Heart left ventricle (tissue), 16 donors: ENCODE measurements around the gene KCNJ10. TPM values are rescaled to one million over a fixed set of nuclear protein-coding genes. Genes with fewer than 3 reads are reported as not detected.
A peak's percentile ranks its signal among the peaks of the same experiment; 100 is the strongest.

Source experiments
- ATAC-seq, 4 donors: fragments of 200-7000 bp; cut with Tn5 transposase; one replicate each; pipeline ENCODE4 v1.9.1; 2020 to 2022; ENCODE audit warnings: moderate library complexity in 4 of 4, mild to moderate bottlenecking in 3 of 4, moderate number of reproducible peaks in 1 of 4
- DNase-seq, 5 donors: peaks; one replicate each; pipeline ENCODE4 v3.0.0-alpha.2; 2020
- H3K27ac ChIP-seq, 12 donors: fragments of 200-600 bp; sonication (generic) in 4 of 12; one replicate each; pipeline versions ENCODE4 v1.5.0 to v1.8.0; 2016 to 2022; ENCODE audit warnings: mild to moderate bottlenecking in 2 of 12
- H3K27me3 ChIP-seq, 9 donors: fragments of 200-600 bp; sonication (generic) in 2 of 9; one replicate each; pipeline versions ENCODE4 v1.5.1 to v1.8.0; 2016 to 2022; ENCODE audit warnings: mild to moderate bottlenecking in 3 of 9
- H3K36me3 ChIP-seq, 9 donors: fragments of 200-600 bp; sonication (generic) in 2 of 9; one replicate each; pipeline versions ENCODE4 v1.5.0 to v1.8.0; 2018 to 2022; ENCODE audit warnings: mild to moderate bottlenecking in 2 of 9
- H3K4me1 ChIP-seq, 12 donors: fragments of 200-600 bp; sonication (generic) in 4 of 12; one replicate each; pipeline versions ENCODE4 v1.5.0 to v1.8.0; 2016 to 2022; ENCODE audit warnings: mild to moderate bottlenecking in 3 of 12
- H3K4me3 ChIP-seq, 12 donors: fragments of 200-600 bp; sonication (generic) in 4 of 12; one replicate each; pipeline versions ENCODE4 v1.5.0 to v1.8.0; 2017 to 2022; ENCODE audit warnings: mild to moderate bottlenecking in 9 of 12, moderate library complexity in 4 of 12
- H3K9me3 ChIP-seq, 12 donors: fragments of 200-600 bp; sonication (generic) in 4 of 12; one replicate each; pipeline versions ENCODE4 v1.5.0 to v1.8.0; 2016 to 2022; ENCODE audit warnings: mild to moderate bottlenecking in 1 of 12
- CTCF ChIP-seq, 12 donors: fragments of 200-600 bp; sonication (generic) in 4 of 12; IDR thresholded peaks; one replicate each; pipeline versions ENCODE4 v1.5.0 to v1.8.0; 2018 to 2022; ENCODE audit warnings: antibody characterized with exemption in 12 of 12, mild to moderate bottlenecking in 5 of 12
- POLR2A ChIP-seq, 2 donors: fragments of 450-650 bp; IDR thresholded peaks; one replicate each; pipeline ENCODE4 v1.6.1; 2017; ENCODE audit warnings: antibody characterized with exemption in 2 of 2, mild to moderate bottlenecking in 2 of 2, moderate library complexity in 2 of 2
- WGBS, 4 donors: extraction: QIAGEN DNeasy Blood & Tissue Kit in 2 of 4; methylation state at CpG; one replicate each; pipeline versions ENCODE4 v1.1.5 to v1.1.7; 2013 to 2018; 5-methylcytosine and 5-hydroxymethylcytosine counted together
- intact Hi-C, 10 donors: fragments of 100-400 bp; cut with DNase I; formaldehyde crosslinking; loops; one replicate each; pipeline versions ENCODE4 v1.11.1 to v1.14.2; 2022
- polyA plus RNA-seq, 2 donors: library from polyadenylated mRNA; stranded (reverse); fragments of 200-250 nt; gene quantifications; one replicate each; pipeline ENCODE4 v1.2.3, GENCODE V29; 2013
- total RNA-seq, 9 donors: library from RNA; depleted of rRNA in 2 of 9; stranded (reverse); fragments of >200 nt in 2 of 9; fragmentation: NEBNext Ultra II Directional in 3 of 9; extraction: Animal tissue kit (Norgen Biotek cat#: 25700) in 3 of 9; gene quantifications; one replicate each; pipeline versions ENCODE4 v1.1.0 to v1.2.4, GENCODE V29; 2016 to 2023
- donor health status: ischemic (EF 13 %, LVEDD 7.1; RV severe dilation, severe dysfunction).
- donor health status: healthy with polysubstance abuse.
- donor health status: DM: no; HTN: yes; CAD: no.
- donor health status: DM: no; HTN: no; CAD: no.
- donor health status: ischemic (EF 25% LVEDD 6.9; RV normal size, moderate dysfunction).
- donor health status: ischemic (EF 25% LVEDD 5.7; RV mildly dilated, moderate dysfunction).
- donor health status: healthy.
- donor health status: DM: yes; HTN: yes; CAD: no.
- donor health status: ischemic (EF 35%, LVEDD 5.7; RV mildly dilated, moderate dysfunction).
- donor health status: nonischemic (EF 11% LVEDD 7.7; RV severe dilation, severe dysfunction).
- donor health status: DM: yes; HTN: yes; CAD: no.
- donor health status: PGD.
- donor health status: ischemic (EF 29% LVEDD 5.4; RV normal size, mild dysfunction).
- donor health status: nonischemic (EF 23%, LVEDD 6.1; RV moderate dilation, normal function).

Gene KCNJ10
- total and polyA plus RNA-seq, 11 donors: 0.08 to 1.1 (median 0.48) TPM; not detected in 8

DNA sequence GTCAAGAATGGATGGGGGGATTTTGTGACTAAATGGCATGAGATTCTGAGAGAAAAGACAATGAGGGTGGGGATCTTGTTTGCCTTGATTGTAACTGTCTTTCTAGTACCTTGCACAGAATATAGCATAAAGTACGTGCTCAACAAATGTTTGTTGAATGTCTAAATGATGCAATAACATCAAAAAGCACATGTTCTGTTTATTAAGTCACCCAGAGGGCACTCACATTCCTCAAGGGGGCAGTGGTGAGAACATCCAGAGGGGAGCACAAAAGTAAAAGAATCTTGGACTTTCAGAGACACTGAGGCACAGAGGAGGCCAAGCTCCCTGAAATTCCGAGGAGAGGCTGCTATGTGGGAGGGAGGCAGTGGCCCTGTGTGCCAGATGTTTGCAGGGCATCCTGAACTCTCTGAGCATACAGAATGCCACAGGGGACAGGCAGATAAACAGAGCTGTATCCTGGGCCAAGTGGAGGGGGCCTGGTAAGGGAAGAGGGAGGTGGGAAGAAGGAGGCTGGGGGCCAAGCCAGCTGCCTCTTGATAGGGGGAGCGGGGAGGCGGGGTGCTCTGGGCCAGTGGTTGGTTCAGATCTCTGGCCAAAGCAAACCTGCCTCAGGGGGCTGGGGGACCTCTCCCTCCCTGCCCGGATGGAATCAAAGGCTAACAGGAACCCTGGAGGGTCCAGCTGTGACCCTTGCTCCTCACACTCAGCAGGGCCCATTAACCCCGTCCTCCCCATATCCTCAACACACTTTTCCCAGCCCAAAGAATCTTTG, 39.1 kb upstream of the KCNJ10 start:
- Histone ChIP-seq H3K4me3 (no peak overlapping the region), H3K27me3 (no peaks in the 10 kb centered on the region), H3K9me3 (no peaks in the 10 kb centered on the region), H3K36me3 (no peaks in the 10 kb centered on the region), H3K27ac (no peak overlapping the region), H3K4me1 (peaks cover 0 to 31% (median 15%) of the 10 kb centered on the region in 12 donors)
- 30 to 35% (median 32%) methylated on average over 5 to 6 of the region's 6 CpGs for WGBS, 4 donors
- ATAC-seq: peak in 1 of 4 donors; percentile 19
- no peak for DNase-seq
- TF ChIP-seq CTCF (IDR thresholded peaks at IDR 0.05) (peak; percentile 24 to 60 (median 42)), POLR2A (IDR thresholded peaks at IDR 0.05) (no peak)
- intact Hi-C loops: loop anchor here in 3 of 10 donors (5.0 to 10.0 kb wide), 6 partner anchors 78 to 266 kb away; partner anchors contain the start of genes CASQ1 (in 1 of the 3) and PEX19 (in 1 of the 3)

- intact Hi-C loops: loop anchor here in 3 of 10 donors (5.0 to 10.0 kb wide), 6 partner anchors 80 to 267 kb away; partner anchors contain the start of genes CASQ1 (in 1 of the 3) and PEX19 (in 1 of the 3)
- Histone ChIP-seq H3K36me3 (no peaks in the 10 kb centered on the region), H3K27me3 (no peaks in the 10 kb centered on the region), H3K27ac (no peak overlapping the region), H3K4me1 (peaks cover 0 to 27% (median 8%) of the 10 kb centered on the region in 12 donors), H3K4me3 (no peak overlapping the region), H3K9me3 (no peaks in the 10 kb centered on the region)
- DNase-seq (no peak), ATAC-seq (no peak)
- TF ChIP-seq POLR2A (IDR thresholded peaks at IDR 0.05) (no peak), CTCF (IDR thresholded peaks at IDR 0.05) (no peak)
- WGBS, 4 donors: 87 to 96% (median 93%) methylated on average over 1 of the region's 1 CpG
These were observed 37.6 kb upstream of the KCNJ10 start for GRCh38 chr1:160107512-160107911.

DNA sequence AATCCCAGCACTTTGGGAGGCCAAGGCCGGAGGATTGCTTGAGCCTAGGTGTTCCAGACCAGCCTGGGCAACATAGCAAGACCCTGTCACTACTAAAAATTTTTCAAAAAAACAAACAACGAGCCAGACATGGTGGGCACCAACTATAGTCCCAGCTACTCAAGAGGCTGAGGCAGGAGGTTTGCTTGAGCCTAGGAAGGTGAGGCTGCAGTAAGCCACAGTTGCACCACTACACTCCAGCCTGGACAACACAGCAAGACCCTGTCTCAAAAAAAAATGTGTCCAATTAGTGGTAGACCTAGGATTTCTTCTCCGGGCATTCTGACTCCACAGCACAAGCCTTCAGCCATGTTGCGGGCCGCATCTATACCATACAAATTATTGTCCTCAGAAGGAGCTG, 35.2 kb upstream of the KCNJ10 start:
- ATAC-seq (no peak), DNase-seq (no peak)
- WGBS, 4 donors: 98 to 99% (median 99%) methylated on average over 5 of the region's 5 CpGs
- peaks cover 0 to 41% (median 22%) of the 10 kb centered on the region in 12 donors for H3K4me1 ChIP-seq
- no peaks in the 10 kb centered on the region for H3K27me3 ChIP-seq
- no peak overlapping the region for H3K27ac ChIP-seq
- no peaks in the 10 kb centered on the region for H3K36me3 ChIP-seq
- H3K9me3 ChIP-seq: no peaks in the 10 kb centered on the region
- intact Hi-C loops: loop anchor here in 3 of 10 donors (5.0 to 10.0 kb wide), 6 partner anchors 82 to 270 kb away; partner anchors contain the start of genes CASQ1 (in 1 of the 3) and PEX19 (in 1 of the 3)
- H3K4me3 ChIP-seq: no peak overlapping the region
- TF ChIP-seq CTCF (IDR thresholded peaks at IDR 0.05) (no peak), POLR2A (IDR thresholded peaks at IDR 0.05) (no peak)

GRCh38 chr1:160104486-160104885, 34.5 kb upstream of the KCNJ10 start:
- ATAC-seq (no peak), DNase-seq (no peak)
- no peak for TF ChIP-seq CTCF (IDR thresholded peaks at IDR 0.05)
- TF ChIP-seq POLR2A (IDR thresholded peaks at IDR 0.05): no peak
- H3K4me1 ChIP-seq: peaks cover 0 to 40% (median 22%) of the 10 kb centered on the region in 12 donors
- H3K9me3 ChIP-seq: no peaks in the 10 kb centered on the region
- H3K4me3 ChIP-seq: no peak overlapping the region
- peak overlapping the region in 3 of 12 donors; percentile 32 to 95 (median 35) for H3K27ac ChIP-seq
- WGBS, 4 donors: 61 to 69% (median 65%) methylated on average over 3 of the region's 3 CpGs
- H3K27me3 ChIP-seq: no peaks in the 10 kb centered on the region
- no peaks in the 10 kb centered on the region for H3K36me3 ChIP-seq
- intact Hi-C loops: loop anchor here in 8 of 10 donors (5.0 to 10.0 kb wide), 7 partner anchors 88 to 273 kb away; partner anchors contain the start of gene CASQ1 (in 3 of the 8)
